ENCODE measurements around the gene CEP350.
"Not testable (repeated sequence)": the region's sequence is repeated elsewhere in the genome, so short reads cannot be mapped to it uniquely, and the experiment has no call there.

Gene CEP350

DNA sequence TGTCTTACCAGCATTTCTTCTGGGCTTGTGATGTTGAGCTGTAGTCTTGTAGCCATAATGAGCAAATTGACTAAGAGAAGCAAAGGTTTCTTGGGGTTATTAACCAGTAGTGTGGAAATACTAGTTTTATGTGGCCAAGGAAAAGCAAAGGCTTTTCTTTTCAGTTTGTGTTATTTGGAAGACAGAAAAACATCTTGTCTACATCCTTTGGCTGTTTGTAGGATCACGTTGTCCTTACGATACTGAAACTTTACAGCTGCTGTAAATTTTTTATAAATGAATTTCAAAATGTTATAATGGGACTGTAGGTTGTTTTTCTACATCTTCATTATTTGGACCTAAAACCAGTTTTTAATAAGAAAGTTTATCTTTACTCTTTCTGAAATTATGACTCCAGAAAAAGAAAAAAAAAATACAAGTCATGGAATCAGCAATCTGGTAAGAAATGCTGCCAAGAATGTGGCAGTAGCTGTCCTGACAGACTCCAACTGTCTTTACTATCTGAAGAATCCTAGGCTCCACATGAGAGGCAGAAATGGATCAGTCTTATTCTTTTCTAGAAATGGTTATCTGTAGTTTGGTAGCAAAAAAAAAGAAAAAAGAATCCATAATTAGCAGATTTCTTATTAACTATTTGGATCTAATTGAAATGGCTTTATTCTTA is 158.5 kb downstream of the CEP350 start:
- no peak for DNase-seq (ENCODE audit: low read depth in 2 of 3, low spot score in 2 of 3)

DNA sequence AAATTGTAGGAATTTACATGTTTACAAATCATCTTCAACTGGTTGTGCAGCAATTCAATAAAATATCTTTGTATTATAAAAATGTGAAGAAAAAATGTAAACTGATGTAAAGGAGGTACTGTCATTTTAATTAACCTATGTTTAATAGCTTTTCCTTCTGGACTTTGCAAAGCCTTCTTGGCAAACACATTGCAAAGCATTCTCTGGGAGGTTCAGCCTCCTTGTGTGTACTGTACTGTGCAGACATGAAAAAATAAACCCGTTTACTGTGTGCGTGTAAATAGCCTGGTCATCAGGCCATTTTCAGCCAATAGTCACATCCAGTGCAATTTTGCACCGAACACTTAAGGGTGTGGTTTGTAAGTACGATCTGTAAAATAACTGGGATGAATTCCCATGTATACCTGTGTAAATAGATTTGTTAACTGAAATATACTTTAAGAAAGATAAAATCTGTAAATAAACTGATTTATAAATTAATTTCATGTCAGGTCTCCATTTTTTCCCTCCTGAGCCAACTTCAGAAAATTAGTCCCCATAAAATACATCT is 159.9 kb downstream of the CEP350 start:
- no peak for DNase-seq (ENCODE audit: low read depth in 2 of 3, low spot score in 2 of 3)

DNA sequence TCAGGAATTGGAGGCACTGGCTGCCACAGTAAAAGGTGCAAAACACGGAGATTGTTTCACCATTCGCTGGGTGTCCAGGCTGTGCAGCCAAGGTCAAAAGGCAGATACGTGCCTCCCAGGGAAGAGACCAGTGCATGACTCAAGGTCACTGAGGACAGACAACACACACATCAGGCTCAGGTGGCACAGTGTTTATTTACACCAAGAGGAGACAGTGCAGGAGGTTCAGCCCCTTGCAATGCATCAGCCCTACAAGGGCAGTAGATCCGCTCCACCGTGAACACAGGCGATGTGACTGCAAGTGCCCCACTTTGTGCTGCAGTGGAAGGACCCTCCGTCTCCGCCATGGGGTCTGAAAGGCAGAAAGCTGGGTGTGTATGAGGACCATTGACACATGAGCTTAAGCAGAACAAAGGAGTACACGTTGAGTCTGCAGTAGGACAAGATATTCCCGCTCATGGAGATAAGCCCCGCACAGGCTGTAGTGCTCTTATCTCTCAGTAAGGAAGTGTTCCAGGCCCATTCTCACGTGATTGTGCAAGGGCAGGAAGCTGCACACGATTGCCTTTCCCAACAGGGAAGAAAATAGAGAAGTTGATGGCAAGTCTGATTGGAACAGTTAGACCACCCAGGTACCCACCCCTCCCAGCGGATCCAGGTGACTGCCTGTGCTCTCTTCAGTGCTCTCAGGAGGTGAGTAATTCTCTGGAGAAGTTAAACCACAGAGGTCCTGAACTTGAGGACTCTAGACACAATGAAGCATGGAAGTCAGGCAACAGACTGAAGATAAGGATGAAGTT is 162.6 kb downstream of the CEP350 start:
- no peak for DNase-seq (ENCODE audit: low read depth in 2 of 3, low spot score in 2 of 3)

DNA sequence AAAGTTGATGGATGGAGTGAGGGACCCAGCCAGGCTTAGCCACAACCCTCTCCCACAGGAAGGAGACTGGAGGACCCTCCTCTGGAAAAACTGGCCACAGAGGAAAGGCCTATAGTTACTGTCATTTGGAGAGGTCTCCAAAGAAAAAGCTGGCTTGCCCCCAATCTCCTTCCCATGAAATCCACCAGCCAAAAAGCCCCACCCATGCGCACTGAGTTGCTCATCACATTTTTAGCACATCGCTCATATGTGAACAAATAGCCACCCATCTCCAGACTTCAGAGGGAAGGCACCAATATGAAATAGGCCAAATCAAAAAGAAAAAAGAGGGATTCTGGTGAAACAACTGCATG is 163.1 kb downstream of the CEP350 start:
- no peak for DNase-seq (ENCODE audit: low read depth in 2 of 3, low spot score in 2 of 3)

DNA sequence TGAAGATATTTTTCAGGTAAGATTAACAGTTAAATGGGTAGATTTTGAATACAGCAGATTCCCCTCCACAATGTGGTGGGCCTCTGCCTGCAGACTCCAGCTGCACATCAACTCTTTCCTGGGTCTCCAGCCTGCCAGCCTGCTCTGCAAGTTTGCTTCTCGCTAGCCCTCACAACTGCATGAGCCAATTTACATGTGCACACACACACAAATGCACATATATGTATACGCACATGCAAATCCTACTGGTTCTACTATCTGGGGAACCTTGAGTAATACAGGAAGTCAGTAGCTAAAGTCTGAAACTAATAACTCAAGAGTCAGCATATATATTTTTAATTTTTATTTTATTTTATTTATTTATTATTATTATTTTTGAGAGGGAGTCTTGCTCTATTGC is 165.2 kb downstream of the CEP350 start:
- no peak for DNase-seq (ENCODE audit: low read depth in 2 of 3, low spot score in 2 of 3)

DNA sequence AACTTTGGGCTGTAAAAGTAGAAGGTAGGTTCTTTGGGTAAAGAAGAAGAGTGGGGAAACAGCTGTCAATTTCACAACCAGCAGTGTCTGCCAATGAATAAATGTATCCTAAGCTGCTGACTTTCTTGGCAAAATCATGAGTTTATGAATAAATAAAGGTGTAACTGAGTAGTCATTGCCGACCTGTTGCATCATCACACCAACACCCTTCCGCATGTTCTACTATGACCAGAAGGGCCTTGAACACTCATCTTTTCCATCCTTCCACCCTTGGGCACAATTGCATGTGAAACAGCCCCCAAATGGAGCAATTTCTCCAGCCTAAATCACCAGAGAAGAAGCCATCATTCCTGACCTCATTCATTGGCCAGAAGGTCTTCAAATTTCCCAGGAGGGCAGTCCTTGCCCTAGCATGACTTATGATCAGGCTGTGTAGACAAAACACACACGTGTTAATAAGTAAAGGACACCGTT is 168.9 kb downstream of the CEP350 start:
- DNase-seq (ENCODE audit: low read depth in 2 of 3, low spot score in 2 of 3), result no peak

DNA sequence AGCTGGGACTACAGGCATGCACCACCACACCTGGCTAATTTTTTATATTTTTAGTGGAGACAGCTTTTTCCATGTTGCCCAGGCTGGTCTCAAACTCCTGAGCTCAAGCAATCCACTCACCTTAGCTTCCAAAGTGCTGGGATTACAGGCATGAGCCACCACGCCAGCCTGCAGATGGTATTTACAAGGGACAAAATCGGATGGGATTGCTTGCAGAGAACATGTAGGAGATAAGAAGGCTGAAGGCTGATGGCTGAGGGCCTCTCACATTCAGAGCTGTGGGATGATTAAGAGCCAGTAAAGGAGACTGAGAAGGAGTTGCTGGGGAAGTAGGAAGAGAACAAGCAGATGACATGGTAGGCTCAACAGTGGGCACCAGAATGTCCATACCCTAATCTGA is 176.0 kb downstream of the CEP350 start:
- DNase-seq (ENCODE audit: low read depth in 2 of 3, low spot score in 2 of 3), result no peak

DNA sequence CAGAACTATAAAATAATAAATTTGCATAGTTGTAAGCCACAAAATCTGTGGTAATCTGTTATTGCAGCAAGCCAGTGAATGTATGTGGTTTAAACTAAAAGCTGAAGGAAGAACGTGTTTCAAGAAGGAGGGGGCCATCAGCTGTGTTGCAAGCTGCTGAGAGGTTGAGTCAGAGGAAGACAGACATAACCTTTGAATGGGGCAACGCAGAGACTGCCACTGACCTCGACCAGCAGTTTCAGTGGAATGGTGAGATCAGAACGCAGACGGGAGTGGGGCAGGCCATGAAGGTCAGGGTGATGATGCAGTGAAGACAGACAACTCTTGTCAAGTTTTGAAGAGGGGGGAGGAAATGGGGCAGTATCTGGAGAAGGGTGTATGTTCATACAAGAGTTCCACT is 176.9 kb downstream of the CEP350 start:
- DNase-seq (ENCODE audit: low read depth in 2 of 3, low spot score in 2 of 3), result no peak

DNA sequence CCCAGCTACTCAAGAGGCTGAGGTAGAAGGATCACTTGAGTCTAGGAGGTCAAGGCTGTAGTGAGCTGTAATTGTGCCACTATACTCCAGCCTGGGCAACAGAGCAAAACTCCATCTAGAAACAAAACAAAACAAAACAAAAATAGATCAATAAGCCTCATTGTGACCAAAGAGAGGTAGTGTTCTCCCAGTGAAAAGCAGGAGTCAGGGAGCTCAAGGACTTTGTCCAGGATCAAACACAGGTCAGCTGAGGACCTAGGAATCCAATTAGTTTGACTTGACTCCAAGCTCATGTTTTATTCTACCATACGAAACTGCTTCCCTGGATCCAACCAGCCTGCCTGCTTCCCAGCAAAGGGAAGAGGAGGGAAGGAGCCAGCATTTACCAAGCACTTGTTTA is 178.6 kb downstream of the CEP350 start:
- no peak for DNase-seq (ENCODE audit: low read depth in 2 of 3, low spot score in 2 of 3)

DNA sequence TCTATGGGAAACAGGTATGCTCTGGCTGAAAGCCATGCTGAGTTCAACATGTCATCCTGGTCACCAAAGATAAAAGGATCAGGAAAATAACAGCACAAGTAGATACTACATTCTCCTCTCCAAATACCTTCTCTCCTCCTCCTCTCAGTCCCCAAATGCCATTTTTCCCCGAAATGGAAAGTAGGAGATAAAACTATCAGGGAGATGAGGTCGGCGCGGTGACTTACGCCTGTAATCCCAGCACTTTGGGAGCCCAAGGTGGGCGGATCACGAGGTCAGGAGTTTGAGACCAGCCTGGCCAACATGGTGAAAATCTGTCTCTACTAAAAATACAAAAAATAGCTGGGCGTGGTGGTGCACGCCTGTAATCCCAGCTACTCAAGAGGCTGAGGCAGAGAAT is 179.1 kb downstream of the CEP350 start:
- DNase-seq (ENCODE audit: low read depth in 2 of 3, low spot score in 2 of 3), result not testable (repeated sequence)

DNA sequence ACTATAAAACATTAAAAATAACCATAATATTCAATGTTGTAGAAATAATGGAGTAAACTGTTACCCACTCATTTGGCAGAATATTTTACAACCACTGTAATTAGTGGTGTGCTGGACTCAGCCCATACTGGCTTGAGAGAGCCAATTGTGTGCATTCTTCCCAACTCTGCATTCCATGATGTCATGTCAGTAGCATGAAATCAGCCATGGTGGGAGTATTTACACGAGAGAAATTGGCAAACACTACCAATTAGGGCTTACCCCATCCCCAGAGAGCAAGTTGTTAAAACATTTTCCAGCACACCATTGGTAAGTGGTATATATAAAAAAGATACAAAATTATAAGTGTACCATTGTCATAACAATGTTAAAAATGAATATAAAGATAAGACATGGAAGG is 180.9 kb downstream of the CEP350 start:
- DNase-seq (ENCODE audit: low read depth in 2 of 3, low spot score in 2 of 3), result no peak

DNA sequence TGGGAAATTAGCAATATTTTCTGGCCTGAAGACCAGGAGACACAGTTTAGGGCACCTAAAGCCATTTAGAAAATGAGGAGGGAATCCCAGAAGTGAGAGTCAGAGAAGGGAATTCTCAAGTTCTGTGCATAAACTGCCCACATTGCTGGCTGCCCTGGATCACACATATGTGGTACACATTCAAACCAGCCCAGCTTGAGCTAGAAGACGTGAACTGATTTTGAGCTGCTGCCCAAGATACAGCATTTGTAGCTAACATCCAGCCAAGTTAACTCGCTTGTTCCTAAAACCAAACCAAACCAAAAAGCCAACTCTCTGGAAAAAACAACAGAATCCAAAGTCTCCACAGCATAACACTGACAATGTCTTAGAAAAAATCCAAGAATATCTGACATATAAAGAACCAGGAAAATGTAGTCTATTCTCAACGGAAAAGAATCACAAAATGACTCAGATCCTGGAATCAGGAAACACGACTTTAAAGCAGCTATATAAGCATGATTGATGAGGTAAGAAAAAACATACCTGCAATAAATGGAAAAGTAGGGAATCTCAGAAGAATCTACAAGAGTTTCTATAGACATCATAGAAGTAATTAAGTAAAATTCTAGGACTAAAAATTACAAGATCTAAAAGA is 181.8 kb downstream of the CEP350 start:
- no peak for DNase-seq (ENCODE audit: low read depth in 2 of 3, low spot score in 2 of 3)

DNA sequence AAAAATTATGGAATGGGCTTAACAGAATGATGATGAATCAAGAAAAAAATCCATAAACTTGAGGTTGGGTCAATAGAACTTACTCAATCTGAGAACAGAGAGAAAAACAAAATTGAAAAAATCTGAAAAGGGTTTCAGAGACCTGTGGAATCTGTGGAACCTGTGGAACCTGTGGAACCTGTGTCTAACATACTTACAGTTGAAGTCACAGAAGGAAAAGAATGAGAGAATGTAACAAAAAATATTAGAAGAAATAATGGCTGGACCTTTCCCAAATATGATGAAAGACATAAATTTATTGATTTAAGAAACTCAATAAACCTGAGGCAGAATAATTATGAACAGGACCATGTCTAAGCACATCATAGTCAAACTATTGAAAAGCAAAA is 182.4 kb downstream of the CEP350 start:
- DNase-seq (ENCODE audit: low read depth in 2 of 3, low spot score in 2 of 3), result no peak

DNA sequence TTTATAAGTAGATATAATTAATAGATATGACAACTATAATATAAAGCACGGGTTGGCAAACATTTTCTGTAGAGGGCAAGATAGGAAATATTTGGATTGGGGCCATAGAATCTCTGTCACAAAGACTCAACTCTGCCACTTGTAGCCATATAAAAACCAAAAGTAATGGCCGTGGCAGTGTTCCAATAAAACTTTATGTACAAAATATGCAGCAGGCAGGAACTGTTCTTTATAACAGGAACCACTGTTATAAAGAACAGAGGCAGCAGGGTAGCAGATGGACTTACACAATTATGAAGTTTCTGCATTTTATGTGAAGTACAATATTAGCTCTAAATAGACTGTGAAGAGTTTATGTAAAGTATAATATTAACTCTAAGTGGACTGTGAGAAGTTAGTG is 183.2 kb downstream of the CEP350 start:
- DNase-seq (ENCODE audit: low read depth in 2 of 3, low spot score in 2 of 3), result no peak

DNA sequence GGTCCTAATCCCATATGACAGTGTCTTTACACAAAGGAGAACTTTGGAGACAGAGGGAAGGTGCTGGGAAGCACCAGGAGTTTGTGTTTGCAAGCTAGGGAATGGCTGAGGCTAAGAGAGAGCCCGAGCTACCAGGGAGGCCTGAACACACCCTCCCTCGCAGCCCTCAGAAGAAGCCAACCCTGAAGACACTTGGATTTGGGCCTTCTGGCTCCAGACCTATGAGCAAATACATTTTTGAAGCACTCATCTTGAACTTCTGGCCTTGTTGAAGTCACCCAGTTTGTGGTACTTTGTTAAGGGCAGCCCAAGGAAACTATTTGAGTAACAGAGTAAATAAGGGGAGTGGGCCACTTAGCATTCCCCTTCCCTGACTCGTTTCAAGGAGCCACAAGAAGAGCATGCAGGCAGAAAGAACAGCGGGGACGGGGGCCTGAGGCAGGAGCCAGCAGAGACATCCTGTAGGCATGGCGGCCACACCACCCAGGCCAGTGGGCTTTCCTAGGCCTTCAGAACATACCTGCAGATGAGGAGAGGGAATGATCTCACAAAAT is 186.8 kb downstream of the CEP350 start:
- DNase-seq (ENCODE audit: low read depth in 2 of 3, low spot score in 2 of 3), result no peak

DNA sequence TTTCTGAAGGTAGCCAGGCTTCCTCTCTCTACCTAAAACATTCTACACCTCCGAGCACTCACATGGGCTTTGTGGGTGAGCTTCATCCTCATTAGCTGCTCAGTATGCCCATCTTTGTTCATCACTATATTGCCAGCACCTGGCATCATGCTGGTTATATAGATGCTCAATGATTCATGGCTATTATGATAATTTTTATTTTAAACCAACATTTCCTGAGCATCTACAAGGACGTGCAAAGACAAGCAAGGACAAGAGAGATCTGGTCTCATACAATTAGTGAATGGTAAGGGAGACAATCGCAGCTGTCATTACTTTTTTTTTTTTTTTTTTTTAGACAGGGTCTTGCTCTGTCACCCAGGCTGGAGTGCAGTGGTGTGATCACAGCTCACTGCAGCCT is 188.7 kb downstream of the CEP350 start:
- no peak for DNase-seq (ENCODE audit: low read depth in 2 of 3, low spot score in 2 of 3)

DNA sequence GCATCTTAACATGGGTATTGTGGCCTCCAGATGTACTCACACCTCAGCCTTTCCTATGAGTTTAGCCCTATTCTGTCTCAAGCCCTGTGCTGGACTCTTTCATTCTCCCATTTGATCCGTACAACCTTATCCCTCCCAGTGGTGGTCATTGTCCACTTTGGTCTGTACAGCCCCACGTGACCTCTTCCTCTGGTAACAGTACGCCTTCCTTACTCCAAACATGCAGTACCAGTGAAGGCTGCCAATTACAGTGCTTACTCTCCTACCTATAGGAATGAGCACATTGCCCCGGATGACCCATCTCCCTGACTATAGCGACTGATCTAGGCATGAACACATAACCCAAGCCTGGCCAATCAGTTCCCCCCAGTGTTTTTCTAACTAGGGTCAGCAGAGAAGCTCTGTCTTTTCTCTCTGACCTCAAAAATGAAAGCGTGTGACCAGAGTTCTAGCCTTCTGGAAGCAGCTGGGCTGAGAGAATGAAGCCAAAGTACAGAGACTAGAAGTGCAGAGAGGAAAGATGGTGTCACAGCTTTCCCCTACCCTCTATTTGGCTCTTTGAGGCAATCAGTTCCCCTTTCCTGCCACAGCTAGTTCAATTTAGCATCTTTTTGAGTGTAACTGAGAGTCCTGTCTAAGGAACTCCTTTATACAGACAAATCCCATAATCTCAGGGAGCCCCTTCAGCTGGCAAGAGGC is 190.2 kb downstream of the CEP350 start:
- no peak for DNase-seq (ENCODE audit: low read depth in 2 of 3, low spot score in 2 of 3)

DNA sequence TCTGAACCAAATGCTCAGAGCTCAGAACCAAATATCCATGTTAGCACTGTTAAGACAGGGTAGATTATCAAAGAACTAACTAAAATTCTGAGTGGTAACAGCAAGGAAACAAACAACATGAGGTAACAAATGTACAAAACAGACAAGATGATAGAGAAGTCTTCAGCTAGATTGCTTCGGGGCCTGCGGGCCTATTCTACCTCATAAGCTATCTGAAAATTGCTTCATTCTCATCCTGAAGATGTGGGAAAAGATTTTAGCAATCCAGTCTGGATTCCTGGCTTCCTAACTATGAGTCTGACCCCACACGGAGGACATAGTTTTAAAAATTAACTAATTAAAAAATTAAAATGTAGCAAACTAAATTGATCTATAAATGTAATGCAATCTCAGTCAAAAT is 190.8 kb downstream of the CEP350 start:
- DNase-seq (ENCODE audit: low read depth in 2 of 3, low spot score in 2 of 3), result no peak

DNA sequence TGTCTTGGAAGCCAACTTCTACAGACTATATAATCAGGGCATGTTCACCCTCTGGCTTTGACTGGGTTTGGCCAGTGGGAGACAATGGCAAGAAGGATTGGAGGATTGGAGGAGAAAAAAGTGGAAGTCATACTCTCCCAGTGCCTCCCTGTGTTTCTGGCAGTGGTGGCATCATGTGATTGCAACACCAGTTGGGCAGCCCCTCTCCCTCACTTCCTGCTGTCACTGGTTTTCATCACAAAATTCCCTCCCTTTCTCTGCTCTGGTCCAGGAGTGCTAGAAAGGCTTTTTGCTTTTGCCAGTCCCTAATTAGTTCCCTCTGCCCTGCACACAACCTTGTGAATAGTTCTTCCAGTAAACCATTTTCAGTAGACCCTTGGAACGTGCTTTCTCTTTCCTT is 196.4 kb downstream of the CEP350 start:
- no peak for DNase-seq (ENCODE audit: low read depth in 2 of 3, low spot score in 2 of 3)

DNA sequence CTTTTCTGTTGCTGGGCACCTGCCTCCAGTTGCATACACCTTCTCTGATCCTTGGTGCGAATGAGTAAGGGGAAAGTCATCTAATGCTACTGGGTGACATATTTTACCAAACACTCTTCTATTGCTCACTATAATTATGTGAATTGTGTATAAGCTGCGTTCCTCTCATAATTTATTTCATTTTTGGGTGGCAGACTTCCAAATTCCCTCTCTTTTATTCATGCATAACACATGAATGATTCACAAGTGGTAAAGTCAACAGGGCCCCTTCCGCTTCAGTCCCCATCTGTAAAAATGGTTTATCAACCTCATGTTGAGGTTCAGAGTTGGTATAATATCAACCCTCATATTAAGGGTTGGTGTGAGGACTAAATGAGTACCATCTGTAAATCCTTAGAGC is 196.9 kb downstream of the CEP350 start:
- no peak for DNase-seq (ENCODE audit: low read depth in 2 of 3, low spot score in 2 of 3)

DNA sequence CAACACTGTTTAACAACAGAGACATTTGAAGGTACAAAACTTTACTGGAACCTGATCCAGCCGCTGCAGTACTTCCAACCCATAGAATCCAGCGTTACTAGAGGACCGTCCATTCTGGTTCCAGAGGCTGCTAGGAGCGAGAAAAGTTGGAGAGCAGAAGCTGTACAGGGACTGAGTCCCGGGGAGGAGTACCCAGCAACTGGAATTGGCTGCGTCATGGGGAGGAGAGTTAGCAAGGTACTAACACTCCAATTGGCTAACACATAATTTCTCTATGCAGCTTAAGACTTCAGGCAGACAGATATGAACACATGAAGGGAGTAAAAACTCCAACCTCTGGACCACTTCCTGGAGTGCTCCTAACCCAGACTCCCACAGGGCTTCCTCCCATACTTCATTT is 198.0 kb downstream of the CEP350 start:
- DNase-seq (ENCODE audit: low read depth in 2 of 3, low spot score in 2 of 3), result no peak

All from activated CD8-positive, alpha-beta memory T cell treated with anti-CD3 and anti-CD28 coated beads for 48 hours (primary cell).